HG03565 (cell line): Measurements from ENCODE around the gene FAM193A.
A peak's percentile ranks its signal among the peaks of the same experiment; 100 is the strongest.
"Not testable (repeated sequence)": the region's sequence is repeated elsewhere in the genome, so short reads cannot be mapped to it uniquely, and the experiment has no call there.

Experiments used
- ATAC-seq: cut with Tn5 transposase; IDR thresholded peaks from one replicate; pipeline ENCODE4 v1.9.1; 2021; ENCODE audit warnings: mild to moderate bottlenecking, moderate library complexity; ENCODE audit not compliant: unreplicated experiment

The FAM193A gene

GRCh38 chr4:2574009-2574408 lies 37.6 kb downstream of the FAM193A start:
- ATAC-seq = no peak

- no peak for ATAC-seq
These were observed 38.4 kb downstream of the FAM193A start for GRCh38 chr4:2574863-2575262.

GRCh38 chr4:2576290-2576689 lies 39.8 kb downstream of the FAM193A start:
- ATAC-seq = no peak

GRCh38 chr4:2578106-2578505 lies 41.7 kb downstream of the FAM193A start:
- no peak for ATAC-seq

- no peak for ATAC-seq
These were observed 43.5 kb downstream of the FAM193A start for GRCh38 chr4:2579910-2580309.

- ATAC-seq = no peak
These were observed 46.6 kb downstream of the FAM193A start for GRCh38 chr4:2583092-2583491.

GRCh38 chr4:2583517-2583916 lies 47.1 kb downstream of the FAM193A start:
- ATAC-seq = no peak

- no peak for ATAC-seq
These were observed 50.1 kb downstream of the FAM193A start for GRCh38 chr4:2586502-2586901.

- no peak for ATAC-seq
These were observed 50.9 kb downstream of the FAM193A start for GRCh38 chr4:2587213-2587823.

- ATAC-seq = no peak
These were observed 51.8 kb downstream of the FAM193A start for GRCh38 chr4:2588259-2588658.

GRCh38 chr4:2591189-2591588 lies 54.7 kb downstream of the FAM193A start:
- ATAC-seq = no peak

- not testable (repeated sequence) for ATAC-seq
These were observed 55.6 kb downstream of the FAM193A start for GRCh38 chr4:2592014-2592413.

- ATAC-seq = no peak
These were observed 56.1 kb downstream of the FAM193A start for GRCh38 chr4:2592572-2592971.

GRCh38 chr4:2593003-2593402 lies 56.6 kb downstream of the FAM193A start:
- ATAC-seq = no peak

GRCh38 chr4:2595436-2595835 lies 59.0 kb downstream of the FAM193A start:
- no peak for ATAC-seq

- ATAC-seq = no peak
These were observed 59.6 kb downstream of the FAM193A start for GRCh38 chr4:2595952-2596552.

GRCh38 chr4:2596611-2597010 lies 60.2 kb downstream of the FAM193A start:
- ATAC-seq = no peak

- ATAC-seq = peak; percentile 87
These were observed 62.3 kb downstream of the FAM193A start for GRCh38 chr4:2598511-2599303.

- no peak for ATAC-seq
These were observed 62.8 kb downstream of the FAM193A start for GRCh38 chr4:2599304-2599654.

GRCh38 chr4:2600878-2601277 lies 64.4 kb downstream of the FAM193A start:
- no peak for ATAC-seq

GRCh38 chr4:2604614-2605013 lies 68.2 kb downstream of the FAM193A start:
- ATAC-seq = no peak

- ATAC-seq = no peak
These were observed 70.6 kb downstream of the FAM193A start for GRCh38 chr4:2606960-2607506.
